ENCODE measurements around the gene RBM39. TPM values are rescaled to one million over a fixed set of nuclear protein-coding genes. Genes with fewer than 3 reads are reported as not detected.
"Not testable (repeated sequence)": the region's sequence is repeated elsewhere in the genome, so short reads cannot be mapped to it uniquely, and the experiment has no call there.

Gene RBM39
- polyA plus RNA-seq, 1 donor from 2014 or later: 191 TPM

GRCh38 chr20:35724321-35725230 is 17.5 kb downstream of the RBM39 start:
- no peaks in the 10 kb centered on the region for H3K36me3 Mint-ChIP-seq
- H3K27ac Mint-ChIP-seq: peak overlapping the region; percentile 43 to 67 (median 66)
- no peaks in the 10 kb centered on the region for H3K9me3 Mint-ChIP-seq
- H3K4me3 Mint-ChIP-seq: peak overlapping the region in 1 of 4 donors; percentile 11
- no peaks in the 10 kb centered on the region for H3K27me3 Mint-ChIP-seq
- peaks cover 8 to 10% (median 8%) of the 10 kb centered on the region in 3 donors for H3K4me1 Mint-ChIP-seq

DNA sequence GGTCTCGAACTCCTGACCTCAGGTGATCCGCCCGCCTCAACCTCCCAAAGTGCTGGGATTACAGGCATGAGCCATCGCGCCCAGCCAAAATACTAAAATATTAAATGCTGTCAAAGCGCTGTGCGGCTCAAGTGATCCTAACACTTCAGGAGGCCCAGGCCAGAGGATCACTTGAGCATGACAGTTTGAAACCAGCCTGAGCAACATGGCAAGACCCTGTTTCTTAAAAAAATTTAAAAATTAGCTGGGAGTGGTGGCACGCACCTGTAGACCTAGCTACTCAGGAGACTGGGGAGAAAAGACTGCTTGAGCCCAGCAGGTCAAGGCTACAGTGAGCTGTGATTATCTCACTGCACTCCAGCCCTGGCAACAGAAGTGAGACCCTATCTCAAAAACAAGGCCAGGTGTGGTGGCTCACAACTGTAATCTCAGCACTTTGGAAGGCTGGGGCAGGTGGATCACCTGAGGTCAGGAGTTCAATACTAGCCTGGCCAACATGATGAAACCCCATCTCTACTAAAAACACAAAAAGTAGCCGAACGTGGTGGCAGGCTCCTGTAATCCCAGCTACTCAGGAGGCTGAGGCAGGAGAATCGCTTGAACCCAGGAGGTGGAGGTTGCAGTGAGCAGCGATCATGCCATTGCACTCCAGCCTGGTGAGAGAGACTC is 18.3 kb downstream of the RBM39 start:
- H3K27ac Mint-ChIP-seq: peak overlapping the region; percentile 67 to 80 (median 73)
- H3K9me3 Mint-ChIP-seq, H3K27me3 Mint-ChIP-seq, H3K36me3 Mint-ChIP-seq, H3K4me3 Mint-ChIP-seq: not testable (repeated sequence)
- H3K4me1 Mint-ChIP-seq: peaks cover 8 to 10% (median 8%) of the 10 kb centered on the region in 3 donors

- H3K27me3 Mint-ChIP-seq, H3K9me3 Mint-ChIP-seq, H3K4me3 Mint-ChIP-seq, H3K36me3 Mint-ChIP-seq: not testable (repeated sequence)
- Mint-ChIP-seq H3K4me1 (peaks cover 8 to 10% (median 8%) of the 10 kb centered on the region in 3 donors), H3K27ac (peak overlapping the region; percentile 67 to 80 (median 73))
These were observed 18.8 kb downstream of the RBM39 start for GRCh38 chr20:35723275-35723639.

DNA sequence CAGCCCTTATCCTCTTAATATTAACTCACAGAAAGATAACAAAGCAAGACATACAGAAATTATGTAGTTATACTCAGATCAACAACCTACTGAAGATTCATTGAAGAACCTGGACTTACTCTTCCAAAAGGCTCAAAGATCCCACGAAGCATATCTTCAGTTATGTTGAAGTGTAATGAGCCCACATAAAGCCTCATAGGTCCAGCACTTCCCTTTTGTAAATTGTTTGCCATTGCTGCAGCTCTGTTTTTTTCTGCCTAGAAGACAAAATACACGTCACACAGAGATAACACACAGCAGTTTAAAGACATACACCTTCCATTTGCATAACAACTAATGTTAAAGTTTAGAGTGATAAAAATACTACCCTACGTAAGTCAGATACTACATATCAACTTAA is 20.4 kb downstream of the RBM39 start:
- Mint-ChIP-seq H3K9me3 (no peaks in the 10 kb centered on the region), H3K4me3 (peak overlapping the region in 2 of 4 donors; percentile 11 to 61), H3K27ac (peak overlapping the region in 2 of 3 donors; percentile 67 to 91), H3K4me1 (peaks cover 8 to 12% (median 9%) of the 10 kb centered on the region in 3 donors), H3K27me3 (no peaks in the 10 kb centered on the region), H3K36me3 (no peaks in the 10 kb centered on the region)

DNA sequence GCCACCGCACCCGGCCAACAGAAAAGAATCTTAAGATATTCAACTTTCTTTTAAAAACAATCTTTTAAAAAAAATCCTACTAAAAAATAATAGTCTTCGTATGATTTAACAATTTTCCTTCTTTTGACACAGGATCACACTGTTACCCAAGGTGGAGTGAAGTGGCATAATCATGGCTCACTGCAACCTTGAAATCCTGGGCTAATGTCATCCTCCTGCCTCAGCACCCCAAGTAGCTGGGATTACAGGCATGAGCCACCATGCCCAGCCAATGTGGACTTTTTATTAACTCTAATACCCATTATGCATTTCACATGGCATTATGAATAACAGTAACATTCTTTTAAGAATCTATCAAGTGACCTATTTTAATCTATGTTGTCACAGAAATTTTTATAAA is 20.8 kb downstream of the RBM39 start:
- peak overlapping the region in 1 of 4 donors; percentile 61 for H3K4me3 Mint-ChIP-seq

DNA sequence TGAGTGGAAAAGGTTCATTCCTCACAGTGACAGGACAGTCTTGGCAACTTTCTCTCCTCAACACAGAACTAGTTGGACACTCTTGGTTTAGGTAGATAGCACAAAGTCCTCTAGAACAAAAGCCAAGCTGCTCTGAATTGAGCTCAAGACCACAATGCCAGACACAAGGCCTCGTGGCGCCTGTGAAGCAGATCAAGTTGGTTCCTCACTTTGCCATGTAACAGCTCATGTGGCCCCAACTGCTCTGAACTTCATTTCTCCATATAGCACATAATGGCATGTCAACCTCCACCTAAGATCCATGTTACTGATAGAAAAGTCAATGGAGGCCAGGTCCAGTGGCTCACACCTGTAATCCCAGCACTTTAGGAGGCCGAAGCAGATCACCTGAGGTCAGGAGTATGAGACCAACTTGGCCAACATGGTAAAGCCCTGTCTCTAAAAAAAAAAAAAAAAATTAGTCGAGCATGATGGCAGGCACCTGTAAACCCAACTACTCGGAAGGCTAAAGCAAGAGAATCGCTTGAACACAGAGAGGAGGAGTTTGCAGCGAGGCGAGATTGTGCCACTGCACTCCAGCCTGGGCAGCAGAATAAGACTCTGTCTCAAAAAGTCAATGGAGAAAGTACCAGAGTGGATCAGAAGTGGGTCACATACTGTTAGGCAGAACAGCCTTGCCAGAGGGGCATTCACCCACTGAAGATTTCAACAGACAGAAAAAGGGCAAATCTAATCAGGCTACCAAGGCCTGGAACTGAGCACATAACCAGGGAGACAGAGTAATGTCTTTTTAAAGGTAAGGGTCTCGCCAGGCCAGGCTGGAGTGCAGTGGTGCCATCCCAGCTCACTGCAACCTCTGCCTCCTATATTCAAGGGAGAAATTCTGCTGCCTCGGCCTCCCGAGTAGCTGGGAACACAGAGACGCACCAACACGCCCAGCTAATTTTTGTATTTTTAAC is 21.6 kb downstream of the RBM39 start:
- Mint-ChIP-seq H3K9me3 (no peaks in the 10 kb centered on the region), H3K27me3 (no peaks in the 10 kb centered on the region), H3K27ac (peak overlapping the region in 1 of 3 donors; percentile 81), H3K4me1 (peaks cover 8 to 16% (median 12%) of the 10 kb centered on the region in 3 donors), H3K4me3 (no peak overlapping the region), H3K36me3 (no peaks in the 10 kb centered on the region)

More for the DNA sequence above, 20.8 kb downstream of the RBM39 start:
- no peaks in the 10 kb centered on the region for H3K27me3 Mint-ChIP-seq
- no peaks in the 10 kb centered on the region for H3K36me3 Mint-ChIP-seq
- H3K27ac Mint-ChIP-seq: peak overlapping the region in 2 of 3 donors; percentile 67 to 91
- H3K9me3 Mint-ChIP-seq: no peaks in the 10 kb centered on the region
- peaks cover 8 to 12% (median 10%) of the 10 kb centered on the region in 3 donors for H3K4me1 Mint-ChIP-seq

GRCh38 chr20:35719717-35720116 is 22.3 kb downstream of the RBM39 start:
- Mint-ChIP-seq H3K27ac (no peak overlapping the region), H3K9me3 (no peaks in the 10 kb centered on the region), H3K27me3 (no peaks in the 10 kb centered on the region), H3K4me1 (peaks cover 8 to 20% (median 12%) of the 10 kb centered on the region in 3 donors), H3K4me3 (no peak overlapping the region), H3K36me3 (no peaks in the 10 kb centered on the region)

- peak overlapping the region in 1 of 3 donors; percentile 42 for H3K27ac Mint-ChIP-seq
- no peak overlapping the region for H3K4me3 Mint-ChIP-seq
- no peaks in the 10 kb centered on the region for H3K36me3 Mint-ChIP-seq
- H3K27me3 Mint-ChIP-seq: no peaks in the 10 kb centered on the region
- no peaks in the 10 kb centered on the region for H3K9me3 Mint-ChIP-seq
- peaks cover 9 to 24% (median 14%) of the 10 kb centered on the region in 3 donors for H3K4me1 Mint-ChIP-seq
These were observed 23.0 kb downstream of the RBM39 start for GRCh38 chr20:35718972-35719635.

GRCh38 chr20:35718321-35718720 is 23.7 kb downstream of the RBM39 start:
- Mint-ChIP-seq H3K27ac (peak overlapping the region in 1 of 3 donors; percentile 64), H3K4me1 (peaks cover 12 to 24% (median 17%) of the 10 kb centered on the region in 3 donors)
- not testable (repeated sequence) for H3K36me3 Mint-ChIP-seq, H3K27me3 Mint-ChIP-seq, H3K9me3 Mint-ChIP-seq, H3K4me3 Mint-ChIP-seq

GRCh38 chr20:35716330-35716729 is 25.7 kb downstream of the RBM39 start:
- H3K36me3 Mint-ChIP-seq: no peaks in the 10 kb centered on the region

GRCh38 chr20:35715652-35716051 is 26.4 kb downstream of the RBM39 start:
- Mint-ChIP-seq H3K4me3 (peak overlapping the region in 1 of 4 donors; percentile 37), H3K36me3 (no peaks in the 10 kb centered on the region), H3K27ac (peak overlapping the region in 2 of 3 donors; percentile 78 to 79), H3K9me3 (no peaks in the 10 kb centered on the region), H3K4me1 (peaks cover 16 to 36% (median 24%) of the 10 kb centered on the region in 3 donors), H3K27me3 (no peaks in the 10 kb centered on the region)

More at GRCh38 chr20:35716330-35716729, 25.7 kb downstream of the RBM39 start:
- no peaks in the 10 kb centered on the region for H3K9me3 Mint-ChIP-seq
- peak overlapping the region in 1 of 3 donors; percentile 79 for H3K27ac Mint-ChIP-seq
- H3K4me1 Mint-ChIP-seq: peaks cover 14 to 30% (median 18%) of the 10 kb centered on the region in 3 donors
- H3K27me3 Mint-ChIP-seq: no peaks in the 10 kb centered on the region
- H3K4me3 Mint-ChIP-seq: no peak overlapping the region

DNA sequence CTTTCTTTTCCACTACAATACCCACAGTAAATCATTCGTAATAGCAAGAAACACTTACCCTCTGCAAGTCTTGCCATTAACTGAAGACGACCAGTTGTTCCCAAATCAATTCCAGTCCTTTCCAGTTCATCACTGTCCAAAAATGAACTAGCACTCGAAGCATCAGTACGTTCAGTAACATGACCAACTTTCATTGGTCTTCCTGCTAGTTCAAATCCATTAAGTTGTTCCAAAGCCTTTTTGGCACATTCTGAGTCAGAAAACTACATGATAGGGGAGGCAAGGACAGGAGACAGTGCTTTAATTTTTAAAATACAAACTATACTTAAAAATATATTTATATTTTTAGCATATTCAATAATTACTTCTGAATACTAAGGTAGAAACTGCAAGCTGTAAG is 27.9 kb downstream of the RBM39 start:
- Mint-ChIP-seq H3K4me1 (peaks cover 18 to 46% (median 29%) of the 10 kb centered on the region in 3 donors), H3K27ac (peak overlapping the region; percentile 53 to 78 (median 76)), H3K4me3 (peak overlapping the region in 1 of 4 donors; percentile 41), H3K36me3 (no peaks in the 10 kb centered on the region), H3K27me3 (no peaks in the 10 kb centered on the region), H3K9me3 (no peaks in the 10 kb centered on the region)

GRCh38 chr20:35713120-35713519 is 28.9 kb downstream of the RBM39 start:
- peak overlapping the region in 1 of 4 donors; percentile 43 for H3K4me3 Mint-ChIP-seq
- not testable (repeated sequence) for H3K36me3 Mint-ChIP-seq, H3K27me3 Mint-ChIP-seq, H3K9me3 Mint-ChIP-seq
- peaks cover 20 to 50% (median 30%) of the 10 kb centered on the region in 3 donors for H3K4me1 Mint-ChIP-seq
- peak overlapping the region; percentile 26 to 78 (median 76) for H3K27ac Mint-ChIP-seq

All from IgD-negative memory B cell (primary cell).